CD4-positive, alpha-beta T cell treated with Interleukin-12 subunit alpha and Interleukin-12 subunit beta, for 1 hour (primary cell): ENCODE data around the gene NFATC1.
A peak's percentile ranks its signal among the peaks of the same experiment; 100 is the strongest.

Source experiments
- DNase-seq: peaks from one replicate; pipeline ENCODE4 v3.0.0-alpha.2; 2020

The NFATC1 gene

DNA sequence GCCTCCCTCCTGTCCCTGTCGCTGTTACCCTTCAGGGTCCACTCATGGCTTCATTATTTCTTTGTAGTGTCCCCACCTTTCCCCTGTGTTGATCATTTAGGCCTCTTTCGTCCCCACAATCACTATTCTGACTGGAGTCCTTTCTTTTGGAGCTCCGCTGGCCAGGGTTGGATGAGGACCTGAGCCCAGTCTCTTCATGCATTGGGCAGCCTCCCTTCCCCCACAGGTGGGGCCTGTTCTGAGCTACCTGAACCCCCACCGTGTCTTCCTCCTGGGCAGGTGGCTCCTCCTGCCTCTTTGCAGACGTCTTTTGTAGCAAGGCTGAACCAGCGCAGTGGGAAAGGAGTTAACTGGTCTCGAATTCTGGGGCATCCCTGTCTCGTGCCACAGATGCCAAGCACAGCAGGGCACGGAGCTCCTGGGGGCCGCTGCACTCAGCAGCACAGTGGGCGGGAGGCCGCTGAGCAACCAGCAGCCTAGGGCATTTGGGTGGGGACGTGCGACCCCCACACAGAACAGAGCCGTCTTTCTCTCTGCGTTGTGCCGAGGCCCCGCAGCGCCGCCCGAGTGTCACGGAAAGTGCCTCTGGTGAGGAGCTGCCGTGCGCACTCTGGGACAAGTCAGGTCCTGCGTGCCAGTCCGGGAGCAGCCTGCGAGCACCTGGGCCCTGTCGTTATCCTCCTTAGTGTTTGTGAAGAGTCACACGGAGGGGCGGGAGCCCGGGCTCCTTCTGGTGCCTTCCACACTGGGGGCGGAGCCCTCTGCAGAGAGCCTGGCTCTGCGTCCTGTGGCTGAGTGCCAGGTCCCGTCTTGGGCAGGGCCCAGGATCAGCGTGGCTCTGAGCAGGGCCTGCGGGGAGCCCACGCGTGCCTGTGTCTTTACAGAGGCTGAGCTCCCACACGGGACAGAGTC, 130.1 kb downstream of the NFATC1 start:
- no peak for DNase-seq

DNA sequence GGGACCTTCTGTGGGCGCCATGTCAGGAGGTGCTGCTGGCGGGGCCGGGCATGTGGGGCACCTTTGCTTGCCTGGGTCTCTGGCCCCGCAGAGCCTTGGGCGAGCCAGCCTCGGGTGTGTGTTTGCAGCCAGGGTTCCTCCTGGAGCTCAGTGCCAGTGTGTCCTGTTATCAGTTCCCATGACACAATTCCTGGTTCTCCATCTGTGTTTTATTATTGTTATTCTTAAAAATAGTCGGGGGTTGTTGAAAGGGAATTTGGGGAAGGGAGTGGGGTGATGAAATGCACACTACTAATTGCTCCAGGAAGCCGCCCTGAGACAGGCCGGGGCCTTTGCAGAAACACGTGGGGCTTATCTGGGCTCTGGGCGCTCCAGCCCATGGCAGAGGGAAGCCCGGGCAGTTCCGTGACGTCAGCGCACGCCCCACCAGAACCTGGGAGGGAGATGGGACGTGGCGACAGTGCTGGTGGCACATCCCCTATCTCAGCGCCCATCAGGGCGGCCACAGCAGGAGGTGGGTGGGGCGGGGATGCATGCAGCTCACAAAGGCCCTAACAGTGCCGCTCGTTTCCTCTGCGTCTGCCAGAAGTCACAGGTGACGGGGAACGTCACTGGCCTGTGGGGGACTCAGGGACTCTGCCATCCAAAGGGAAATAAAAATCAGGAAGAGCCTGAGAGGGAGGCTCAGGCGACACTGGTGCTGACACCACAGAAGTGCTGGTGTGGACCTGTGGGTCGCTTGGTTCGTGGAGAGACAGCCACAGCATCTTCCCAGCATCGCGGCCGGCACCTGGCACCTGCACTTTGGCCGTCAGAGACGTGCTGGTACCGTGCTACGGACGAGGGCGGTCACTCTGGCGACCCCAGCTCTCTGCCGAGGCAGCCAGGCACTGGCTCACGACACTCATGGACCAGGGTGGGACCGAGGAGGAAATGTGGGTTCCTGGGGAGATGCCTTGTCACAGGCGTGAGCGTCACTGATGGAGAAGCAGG, 131.0 kb downstream of the NFATC1 start:
- DNase-seq = no peak

DNA sequence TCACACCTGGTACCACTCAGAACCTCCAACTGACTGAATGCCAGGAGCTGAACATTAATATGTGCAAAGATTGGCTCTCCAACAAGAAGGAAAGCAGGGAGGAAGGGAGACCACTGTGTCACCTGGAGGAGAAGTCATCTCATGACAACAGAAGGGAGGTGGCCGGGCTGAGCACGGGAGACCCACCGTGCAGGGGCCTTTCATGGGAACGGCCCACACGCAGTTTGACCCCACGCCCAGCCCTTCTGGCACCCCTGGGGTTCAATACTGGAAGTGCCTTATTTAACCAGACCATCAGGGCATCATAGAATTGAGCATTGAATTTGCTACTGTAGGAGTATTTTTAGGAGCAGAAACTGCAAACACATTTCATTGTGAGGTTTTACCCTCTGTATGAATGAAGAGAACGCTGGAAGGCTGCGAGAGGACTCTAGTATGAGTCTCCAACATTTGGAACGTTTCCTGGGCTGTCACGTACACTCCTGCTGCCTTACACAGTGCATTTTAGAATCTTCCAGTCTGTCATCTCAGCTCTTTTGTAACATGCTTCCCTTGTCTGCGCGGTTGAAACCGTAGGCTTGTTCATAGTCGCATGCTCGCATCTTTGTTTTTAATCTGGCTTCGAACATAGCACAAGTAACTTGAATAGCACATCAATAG, 132.1 kb downstream of the NFATC1 start:
- DNase-seq = no peak

DNA sequence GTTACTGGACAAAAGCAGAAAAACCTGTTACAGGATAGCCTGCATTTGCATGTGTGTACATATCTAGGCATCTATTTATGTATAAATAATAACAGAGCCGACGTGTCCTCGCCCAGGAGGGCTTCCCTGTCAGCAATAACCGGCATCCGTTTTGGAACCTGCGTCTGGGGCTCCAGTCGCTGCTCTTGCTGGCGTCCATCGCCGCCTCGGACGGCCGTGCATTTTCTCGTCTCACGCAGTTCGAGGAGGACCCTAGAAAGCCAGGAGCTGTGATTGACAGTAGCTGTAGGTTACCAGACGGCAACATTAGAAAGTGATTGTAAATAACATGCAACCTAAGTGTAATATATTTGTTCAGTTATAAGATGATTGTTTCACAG, 132.6 kb downstream of the NFATC1 start:
- no peak for DNase-seq

DNA sequence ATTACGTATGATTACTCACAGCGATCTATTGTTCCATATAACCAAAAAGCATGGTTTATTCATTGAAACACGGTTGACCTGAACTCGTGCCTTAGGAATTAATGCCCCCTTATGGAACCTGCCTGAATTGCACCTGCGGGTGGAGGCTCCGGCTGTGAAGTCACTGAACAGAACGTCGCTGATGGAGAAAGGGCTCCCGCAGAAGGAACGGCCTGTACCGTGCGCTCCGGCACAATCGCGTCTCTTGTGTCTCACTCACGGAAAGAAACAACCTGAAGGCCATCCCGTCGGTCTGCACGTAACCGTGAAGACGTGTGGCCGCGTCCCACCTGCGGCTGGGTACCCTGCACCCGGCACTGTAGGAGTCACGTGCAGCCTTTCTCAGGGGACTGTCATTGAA, 133.1 kb downstream of the NFATC1 start:
- peak; percentile 79 for DNase-seq

DNA sequence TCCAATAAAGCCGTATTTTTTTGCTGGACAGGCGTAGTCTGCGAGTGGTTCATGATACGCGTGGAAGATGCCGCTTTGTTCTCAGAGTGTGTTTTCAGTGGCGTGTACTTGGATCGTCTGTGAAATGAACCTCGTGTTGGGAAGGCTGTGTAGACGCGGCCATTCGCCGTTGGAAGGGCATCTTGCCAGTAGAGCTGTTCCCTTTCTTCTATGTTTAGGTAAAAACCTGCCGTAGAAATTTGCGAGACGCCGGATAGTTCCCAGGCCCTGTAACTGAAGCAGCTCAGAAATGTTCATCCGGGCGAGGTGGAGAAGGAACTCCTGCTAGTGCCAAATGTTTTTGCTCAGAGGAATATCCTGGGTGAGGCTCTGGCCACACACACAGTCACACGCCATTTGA, 133.6 kb downstream of the NFATC1 start:
- DNase-seq = no peak

DNA sequence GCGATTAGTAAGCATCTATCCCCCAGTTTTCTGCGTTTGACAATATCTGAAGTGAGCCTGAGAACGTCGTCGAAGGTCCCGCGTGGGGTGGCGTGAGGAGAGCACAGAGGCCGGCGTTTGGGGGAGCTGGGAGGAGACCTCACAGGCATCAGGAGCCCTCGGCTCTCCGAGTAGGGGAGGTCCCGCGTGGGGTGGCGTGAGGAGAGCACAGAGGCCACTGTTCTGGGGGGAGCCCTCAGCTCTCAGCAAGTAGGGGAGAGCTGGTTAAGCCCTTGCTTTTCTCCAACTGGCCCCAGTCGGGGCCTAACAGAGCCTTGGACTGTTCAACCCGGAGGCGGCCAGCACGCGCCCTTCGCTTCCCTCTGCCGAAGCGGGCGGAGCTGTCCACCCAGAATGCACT, 134.3 kb downstream of the NFATC1 start:
- no peak for DNase-seq

DNA sequence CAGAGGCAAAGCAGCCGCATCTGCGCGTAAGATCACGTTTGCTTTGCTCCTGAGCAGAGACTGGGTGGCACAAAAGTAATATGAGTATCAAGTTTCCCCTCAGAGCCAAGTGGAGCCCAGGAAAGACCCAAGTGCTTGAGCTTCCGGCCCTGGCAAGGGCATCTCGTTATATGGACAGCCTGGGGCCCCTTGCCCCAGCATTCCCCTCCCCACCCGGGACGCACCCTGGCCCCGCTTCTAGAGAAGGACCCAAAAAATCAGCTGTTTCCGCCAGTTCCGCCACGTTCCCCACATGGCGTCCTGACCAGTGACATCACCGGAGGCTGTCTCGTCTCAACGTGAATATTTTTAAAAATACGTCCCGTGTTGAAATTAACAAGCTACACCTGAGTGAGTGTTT, 135.1 kb downstream of the NFATC1 start:
- DNase-seq = no peak

DNA sequence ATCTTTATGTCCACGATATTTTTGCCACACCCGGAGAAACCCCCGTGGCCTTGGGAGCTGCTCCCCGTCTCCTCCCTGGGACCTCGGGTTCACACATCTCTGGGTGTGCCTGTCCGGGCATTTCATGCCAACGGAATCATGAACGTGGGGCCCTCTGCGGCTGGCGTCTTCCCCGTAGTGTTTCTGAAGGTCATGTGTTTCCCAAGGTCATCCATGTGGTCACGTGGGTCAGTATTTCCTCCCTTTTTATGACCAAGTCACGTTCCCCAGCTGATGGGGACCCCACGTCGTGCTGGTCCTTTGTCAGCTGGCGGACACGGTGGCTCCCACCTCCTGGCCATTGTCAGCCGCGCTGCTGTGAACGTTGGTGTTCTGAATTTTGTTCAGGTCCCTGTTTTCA, 135.7 kb downstream of the NFATC1 start:
- DNase-seq = no peak

DNA sequence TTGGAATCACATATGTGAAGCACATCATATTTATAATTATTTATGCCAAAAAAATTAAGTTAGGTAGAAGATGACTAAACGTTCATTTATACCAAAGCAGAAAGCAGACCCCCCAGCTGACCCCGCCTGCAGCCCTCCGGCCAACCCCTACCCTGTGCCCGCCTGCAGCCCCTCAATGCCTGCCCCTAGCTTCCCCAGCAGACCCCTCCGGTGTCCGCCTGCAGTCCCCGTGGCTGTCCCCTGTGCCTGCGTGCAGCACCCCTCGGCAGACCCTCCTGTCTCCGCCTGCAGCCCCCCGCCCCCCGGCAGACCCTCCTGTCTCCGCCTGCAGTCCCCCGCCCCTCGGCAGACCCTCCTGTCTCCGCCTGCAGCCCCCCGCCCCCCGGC, 136.2 kb downstream of the NFATC1 start:
- no peak for DNase-seq

DNA sequence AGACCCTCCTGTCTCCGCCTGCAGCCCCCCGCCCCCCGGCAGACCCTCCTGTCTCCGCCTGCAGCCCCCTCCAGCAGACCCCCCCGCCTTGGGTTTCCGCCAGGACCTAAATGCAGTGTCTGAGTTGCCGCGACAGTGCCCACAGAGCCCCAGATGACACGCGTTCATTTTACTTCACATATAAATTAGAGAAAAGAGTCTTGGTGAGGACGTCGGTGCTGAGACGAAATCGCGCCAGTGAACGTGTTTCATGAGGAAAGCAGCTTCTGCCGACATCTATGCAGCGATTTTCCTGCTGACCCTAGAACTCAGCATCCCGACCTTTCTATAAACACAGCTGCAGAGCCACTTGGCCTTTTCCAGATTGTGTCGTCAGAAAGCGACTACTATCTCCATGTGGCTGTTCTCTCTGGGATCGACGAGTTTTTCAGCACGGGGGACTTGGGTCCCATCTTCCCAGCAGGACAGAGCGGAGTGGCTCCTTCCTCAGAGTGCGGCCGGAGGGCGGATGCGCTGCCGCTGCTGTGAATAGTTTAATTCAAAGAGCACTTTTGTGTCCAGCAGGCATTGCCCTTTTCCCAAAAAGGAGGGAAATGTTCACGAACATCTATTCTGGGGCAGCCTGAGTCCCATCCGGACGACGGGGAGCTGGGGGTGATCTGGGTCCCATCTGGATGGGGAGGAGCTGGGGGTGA, 136.7 kb downstream of the NFATC1 start:
- DNase-seq = no peak

DNA sequence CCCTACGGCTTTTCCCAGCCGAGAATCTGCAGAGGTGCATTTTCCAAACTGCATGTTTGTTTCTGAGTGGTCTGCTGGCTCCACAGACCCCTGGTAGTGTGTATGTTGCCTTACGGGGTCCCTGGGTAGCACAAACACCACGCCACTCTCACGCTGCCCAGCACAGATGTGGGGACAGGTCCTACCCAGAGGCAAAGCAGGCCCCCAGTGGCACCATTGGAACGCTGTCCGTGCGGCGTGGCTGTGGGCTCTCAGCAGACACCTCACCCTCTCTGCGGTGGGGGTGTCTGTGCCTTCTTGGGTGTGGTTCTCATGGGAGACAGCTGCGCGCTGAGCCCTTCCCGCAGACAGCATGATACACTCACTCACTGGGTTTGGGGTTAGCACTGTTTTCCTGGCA, 137.4 kb downstream of the NFATC1 start:
- DNase-seq = no peak

DNA sequence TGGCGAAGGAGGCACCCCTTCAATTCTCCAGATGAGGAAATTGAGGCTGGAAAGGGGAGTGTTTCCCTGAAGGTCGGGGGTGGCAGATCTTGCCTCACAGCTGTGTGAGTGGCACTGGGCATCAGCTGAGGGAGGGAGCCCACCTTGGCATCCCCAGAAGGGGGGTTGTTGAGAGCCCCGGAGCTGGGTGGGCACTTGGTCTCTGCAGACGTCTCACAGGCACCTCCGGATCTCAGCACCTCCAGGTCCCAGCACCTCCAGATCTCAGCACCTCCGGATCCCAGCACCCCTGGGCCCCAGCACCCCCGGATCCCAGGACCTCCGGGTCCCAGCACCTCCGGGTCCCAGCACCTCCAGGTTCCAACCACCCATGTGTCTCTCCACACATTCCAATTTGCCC, 137.9 kb downstream of the NFATC1 start:
- no peak for DNase-seq

DNA sequence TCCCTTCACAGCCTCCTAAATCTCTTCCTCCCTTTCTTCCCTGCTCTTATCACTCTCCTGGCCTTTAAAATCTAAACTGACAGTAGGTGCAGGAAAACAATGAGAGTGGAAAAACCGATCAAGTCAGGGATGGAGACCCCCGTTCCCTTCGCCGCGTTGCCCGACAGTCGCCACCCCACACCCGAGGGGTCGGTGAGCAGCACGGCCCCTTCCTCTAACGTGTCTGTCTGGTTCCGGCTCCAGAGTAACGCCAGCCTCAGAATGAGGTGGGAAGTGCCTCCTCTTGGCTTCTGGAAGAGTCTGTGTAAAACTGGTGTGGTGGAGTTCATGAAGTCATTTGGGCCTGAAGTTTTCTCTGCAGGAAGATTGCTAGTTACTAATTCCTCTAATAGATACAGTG, 138.6 kb downstream of the NFATC1 start:
- no peak for DNase-seq

DNA sequence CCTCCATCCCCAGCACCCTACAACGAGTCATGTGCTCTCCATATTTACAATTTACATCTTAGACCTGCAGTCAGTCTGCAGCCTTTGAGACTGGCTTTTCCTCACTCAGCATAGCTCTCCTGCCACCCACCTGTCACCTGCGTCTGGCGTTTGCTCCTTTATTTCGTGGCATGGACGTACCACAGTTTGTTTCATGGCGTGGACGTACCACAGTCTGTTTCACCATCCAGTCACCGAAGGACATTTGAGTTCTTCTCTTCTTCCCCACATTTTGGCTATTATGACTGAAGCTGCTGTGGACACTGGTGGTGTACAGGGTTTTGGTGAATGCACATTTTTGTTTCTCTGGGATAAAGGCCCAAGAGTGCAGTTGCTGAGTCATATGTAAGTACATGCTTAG, 142.0 kb downstream of the NFATC1 start:
- no peak for DNase-seq

DNA sequence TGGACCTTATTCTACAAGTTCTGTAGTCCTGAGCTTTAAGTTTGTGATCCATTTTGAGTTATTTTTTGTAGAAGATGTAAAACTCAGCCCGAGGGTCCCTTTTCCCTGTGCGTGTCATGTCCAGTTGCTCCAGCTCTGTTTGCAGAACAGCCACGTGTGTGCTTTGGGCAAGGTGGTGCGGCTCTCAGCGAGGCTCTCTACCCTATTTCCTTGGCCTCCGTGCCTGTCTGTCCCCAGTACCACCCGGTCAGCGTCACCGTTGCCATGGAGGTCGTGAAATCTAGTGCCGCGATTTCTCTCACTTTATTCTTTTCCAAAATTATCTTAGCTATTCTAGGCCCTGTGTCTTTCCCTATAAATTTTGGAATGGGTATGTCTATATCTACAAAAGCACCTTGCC, 142.9 kb downstream of the NFATC1 start:
- DNase-seq = no peak

DNA sequence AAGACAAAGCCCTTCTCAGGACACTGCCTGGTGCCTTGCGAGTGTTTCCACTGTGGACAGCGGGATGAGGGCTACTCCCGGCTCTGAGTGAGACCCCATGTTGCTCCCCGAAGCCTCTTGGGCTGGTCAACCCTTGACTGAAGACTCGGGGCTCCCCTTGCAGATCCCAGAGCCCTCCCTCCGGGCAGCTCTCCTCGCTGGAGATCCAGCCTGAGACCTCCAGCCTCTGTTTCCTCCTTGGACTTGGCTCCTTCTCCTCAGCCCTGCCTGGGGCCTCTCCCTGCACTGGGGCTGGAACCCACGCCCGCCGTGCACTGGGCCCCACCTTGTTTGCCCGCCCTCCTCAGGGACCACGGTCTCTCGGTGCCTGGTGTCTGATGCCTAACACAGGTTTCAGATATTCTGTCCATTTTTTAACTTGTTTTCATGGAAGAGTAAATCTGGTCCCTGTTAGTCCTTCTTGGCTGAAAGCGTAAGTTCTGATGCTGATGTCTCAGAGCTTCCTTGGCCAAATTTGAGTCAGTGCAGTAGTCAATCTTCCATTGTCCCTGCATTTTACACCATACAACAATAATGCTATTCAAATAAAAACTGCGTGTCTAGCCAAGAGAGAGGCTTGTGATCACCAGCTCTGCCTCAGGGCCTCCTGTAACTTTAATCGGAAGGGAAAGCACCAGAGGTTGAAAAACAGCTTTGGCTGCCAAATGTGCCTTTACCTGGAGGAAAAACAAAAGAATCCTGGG, 144.6 kb downstream of the NFATC1 start:
- no peak for DNase-seq

DNA sequence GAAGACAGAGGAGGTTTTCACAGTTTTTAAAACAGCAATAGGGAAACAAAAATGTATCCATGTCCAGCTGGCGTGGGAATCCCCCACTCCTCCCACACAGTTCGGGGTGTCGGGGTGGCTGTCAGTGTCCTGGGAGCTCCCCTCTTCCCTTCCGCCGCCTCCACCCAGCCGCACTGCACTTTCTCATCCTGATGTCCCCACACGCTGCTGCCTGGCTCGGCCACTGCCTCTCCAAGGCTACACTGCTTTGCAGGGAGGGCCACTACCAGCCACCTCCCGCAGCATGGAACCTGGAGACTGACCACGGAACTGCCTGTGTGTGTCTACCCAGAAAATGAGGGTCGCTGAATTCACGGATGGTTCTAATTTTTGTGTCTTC, 145.2 kb downstream of the NFATC1 start:
- no peak for DNase-seq

DNA sequence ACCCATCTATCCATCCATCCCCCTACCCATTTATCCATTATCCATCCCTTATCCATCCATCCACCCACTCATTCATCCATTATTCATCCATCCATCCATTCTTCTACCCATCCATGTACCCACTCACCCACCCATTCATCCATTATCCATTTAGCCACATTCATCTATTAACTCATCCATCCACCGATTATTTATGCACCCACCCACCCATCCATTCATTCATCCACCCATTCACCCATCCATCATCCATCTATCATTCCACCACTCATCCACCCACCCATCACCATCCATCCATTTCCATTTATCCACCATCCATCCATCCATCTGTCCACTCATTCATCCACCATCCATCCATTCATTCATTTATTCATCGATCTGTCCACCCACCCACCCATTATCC, 146.5 kb downstream of the NFATC1 start:
- DNase-seq = no peak

DNA sequence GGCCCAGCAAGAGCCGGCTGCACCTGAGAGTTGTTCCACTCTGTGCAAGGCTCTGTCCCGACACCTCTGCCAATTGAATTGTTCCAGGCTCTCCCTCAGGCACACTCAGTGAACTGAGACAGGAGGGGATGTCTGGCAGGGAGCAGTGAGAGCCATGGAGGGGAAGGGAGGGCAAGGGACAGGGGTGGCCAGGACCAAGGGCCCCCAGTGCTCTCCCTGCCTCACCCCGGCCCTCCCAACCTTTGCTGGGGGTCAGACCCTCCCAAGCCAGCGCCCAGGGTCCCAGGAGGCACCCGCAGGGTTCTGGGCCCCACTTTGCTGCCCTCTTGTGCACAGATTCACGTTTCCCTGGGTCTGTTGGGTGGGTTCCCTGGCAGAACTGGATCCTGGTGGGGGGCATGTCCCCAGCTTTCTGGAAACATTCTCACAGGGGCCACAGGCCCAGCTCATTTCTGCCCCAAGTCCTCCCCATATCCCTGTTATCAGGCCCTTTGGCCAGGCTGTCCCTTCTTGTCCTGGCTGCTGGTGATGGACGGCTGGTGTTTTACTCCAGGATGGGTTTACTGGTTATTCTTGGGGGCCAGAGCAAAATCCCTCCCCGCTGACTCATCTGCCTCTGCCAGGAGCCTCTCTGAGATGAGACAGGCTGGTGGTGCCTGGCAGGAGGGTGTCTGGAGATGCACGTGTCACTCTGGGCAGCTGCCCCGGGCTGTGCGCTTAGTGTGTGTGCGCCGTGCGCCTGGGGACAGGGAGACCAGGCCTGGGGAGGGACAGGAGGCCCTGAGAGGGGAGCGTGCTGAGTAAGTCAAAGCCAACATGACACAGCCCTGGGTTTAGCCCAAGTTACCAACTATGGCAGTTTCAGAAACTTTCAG, 147.4 kb downstream of the NFATC1 start:
- DNase-seq = no peak

DNA sequence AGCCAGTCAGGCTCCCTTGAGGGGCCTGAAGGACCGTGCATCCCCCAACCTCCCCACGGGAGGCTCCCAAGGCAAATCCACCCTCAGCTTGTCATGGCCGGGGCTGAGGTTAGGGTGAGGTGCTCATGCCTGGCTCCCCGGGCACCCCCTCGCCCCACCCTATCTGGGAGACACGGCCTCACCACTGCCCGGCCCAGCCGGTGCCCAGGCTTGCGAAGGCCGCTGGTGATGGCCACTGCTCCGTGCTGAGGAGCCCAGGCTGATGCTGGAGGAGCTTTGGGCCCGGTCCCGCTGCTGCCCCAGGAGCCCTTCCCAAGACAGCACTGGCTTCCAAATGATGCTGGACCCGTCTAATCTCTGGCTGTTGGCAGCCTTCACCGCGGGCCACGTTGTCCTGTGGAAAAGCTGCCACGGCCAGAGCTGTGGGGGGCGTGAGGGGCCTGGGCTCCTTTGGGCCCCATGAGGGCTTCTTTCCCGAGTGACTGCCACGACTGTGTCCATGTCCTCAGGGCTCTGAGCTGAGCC, 148.2 kb downstream of the NFATC1 start:
- DNase-seq = no peak
